ENCODE results near the gene GPR157. TPM values are rescaled to one million over a fixed set of nuclear protein-coding genes. Genes with fewer than 3 reads are reported as not detected.

GPR157 gene
- total RNA-seq, 2 donors from 2014 or later = 6.0 to 13.5 TPM

GRCh38 chr1:9110669-9111356 is 18.1 kb downstream of the GPR157 start:
- peaks cover 11% of the 10 kb centered on the region for H3K4me1 ChIP-seq
- TF ChIP-seq, protein P1, sequence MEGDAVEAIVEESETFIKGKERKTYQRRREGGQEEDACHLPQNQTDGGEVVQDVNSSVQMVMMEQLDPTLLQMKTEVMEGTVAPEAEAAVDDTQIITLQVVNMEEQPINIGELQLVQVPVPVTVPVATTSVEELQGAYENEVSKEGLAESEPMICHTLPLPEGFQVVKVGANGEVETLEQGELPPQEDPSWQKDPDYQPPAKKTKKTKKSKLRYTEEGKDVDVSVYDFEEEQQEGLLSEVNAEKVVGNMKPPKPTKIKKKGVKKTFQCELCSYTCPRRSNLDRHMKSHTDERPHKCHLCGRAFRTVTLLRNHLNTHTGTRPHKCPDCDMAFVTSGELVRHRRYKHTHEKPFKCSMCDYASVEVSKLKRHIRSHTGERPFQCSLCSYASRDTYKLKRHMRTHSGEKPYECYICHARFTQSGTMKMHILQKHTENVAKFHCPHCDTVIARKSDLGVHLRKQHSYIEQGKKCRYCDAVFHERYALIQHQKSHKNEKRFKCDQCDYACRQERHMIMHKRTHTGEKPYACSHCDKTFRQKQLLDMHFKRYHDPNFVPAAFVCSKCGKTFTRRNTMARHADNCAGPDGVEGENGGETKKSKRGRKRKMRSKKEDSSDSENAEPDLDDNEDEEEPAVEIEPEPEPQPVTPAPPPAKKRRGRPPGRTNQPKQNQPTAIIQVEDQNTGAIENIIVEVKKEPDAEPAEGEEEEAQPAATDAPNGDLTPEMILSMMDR (IDR thresholded peaks at IDR 0.05) = peak; percentile 88 to 96 (median 93)
- no peak for TF ChIP-seq POLR2A (IDR thresholded peaks at IDR 0.05)
- WGBS, 2 donors = 37 to 48% methylated on average over 6 to 18 of the region's 18 CpGs
- ATAC-seq (peak; percentile 91), DNase-seq (peak; percentile 91 to 95 (median 93))
- H3K27me3 ChIP-seq = no peaks in the 10 kb centered on the region
- H3K27ac ChIP-seq = peak overlapping the region in 3 of 4 donors; percentile 38 to 72 (median 41)
- H3K36me3 ChIP-seq (replicated peaks in 1 of 2; ENCODE audit: insufficient read depth in 1 of 2, low read depth in 2 of 2) = no peaks in the 10 kb centered on the region
- no peaks in the 10 kb centered on the region for H3K9me3 ChIP-seq
- no peak overlapping the region for H3K4me3 ChIP-seq
- intact Hi-C loops (cut with DNase I) = no loop called here

GRCh38 chr1:9108056-9108665 is 20.7 kb downstream of the GPR157 start:
- ATAC-seq (no peak), DNase-seq (no peak)
- H3K4me1 ChIP-seq = peaks cover 11% of the 10 kb centered on the region
- H3K27me3 ChIP-seq = no peaks in the 10 kb centered on the region
- intact Hi-C loops (cut with DNase I) = no loop called here
- H3K36me3 ChIP-seq (replicated peaks in 1 of 2; ENCODE audit: insufficient read depth in 1 of 2, low read depth in 2 of 2) = peaks cover 0 to 2% of the 10 kb centered on the region in 2 donors
- no peak overlapping the region for H3K27ac ChIP-seq
- WGBS, 2 donors = 90 to 93% methylated on average over 12 of the region's 12 CpGs
- H3K9me3 ChIP-seq = no peaks in the 10 kb centered on the region
- TF ChIP-seq, protein P1 (IDR thresholded peaks at IDR 0.05) = no peak
- no peak for TF ChIP-seq POLR2A (IDR thresholded peaks at IDR 0.05)
- no peak overlapping the region for H3K4me3 ChIP-seq

- TF ChIP-seq POLR2A (IDR thresholded peaks at IDR 0.05) = no peak
- TF ChIP-seq, protein P1 (IDR thresholded peaks at IDR 0.05) = no peak
- Histone ChIP-seq H3K27ac (no peak overlapping the region), H3K27me3 (no peaks in the 10 kb centered on the region), H3K9me3 (no peaks in the 10 kb centered on the region), H3K4me3 (no peak overlapping the region), H3K4me1 (peaks cover 11% of the 10 kb centered on the region), H3K36me3 (replicated peaks in 1 of 2; ENCODE audit: insufficient read depth in 1 of 2, low read depth in 2 of 2) (peaks cover 0 to 2% of the 10 kb centered on the region in 2 donors)
- ATAC-seq = no peak
- 74 to 82% methylated on average over 4 of the region's 4 CpGs for WGBS, 2 donors
- no peak for DNase-seq
- intact Hi-C loops (cut with DNase I) = no loop called here
Observed at GRCh38 chr1:9107136-9107535, 21.8 kb downstream of the GPR157 start.

GRCh38 chr1:9106286-9106685 is 22.6 kb downstream of the GPR157 start:
- Histone ChIP-seq H3K27me3 (no peaks in the 10 kb centered on the region), H3K9me3 (no peaks in the 10 kb centered on the region), H3K27ac (no peak overlapping the region), H3K36me3 (replicated peaks in 1 of 2; ENCODE audit: insufficient read depth in 1 of 2, low read depth in 2 of 2) (peaks cover 0 to 2% of the 10 kb centered on the region in 2 donors), H3K4me3 (no peak overlapping the region), H3K4me1 (peaks cover 11% of the 10 kb centered on the region)
- 90 to 92% methylated on average over 14 of the region's 14 CpGs for WGBS, 2 donors
- ATAC-seq = no peak
- TF ChIP-seq POLR2A (IDR thresholded peaks at IDR 0.05) = no peak
- TF ChIP-seq, protein P1 (IDR thresholded peaks at IDR 0.05) = no peak
- DNase-seq = no peak
- intact Hi-C loops (cut with DNase I) = no loop called here

All from body of pancreas (tissue), 4 donors.